Measurements from ENCODE around the gene PLXNB1. TPM values are rescaled to one million over a fixed set of nuclear protein-coding genes. Genes with fewer than 3 reads are reported as not detected.

Gene PLXNB1
- total and polyA plus RNA-seq, 2 of the 13 experiments (the other 11 are each of a cell fraction or from before 2014, with no cell fraction given) = 86.0 to 143 TPM

GRCh38 chr3:48428572-48429316 is 1.1 kb downstream of the PLXNB1 start (continued):
- TF ChIP-seq, protein P1, sequence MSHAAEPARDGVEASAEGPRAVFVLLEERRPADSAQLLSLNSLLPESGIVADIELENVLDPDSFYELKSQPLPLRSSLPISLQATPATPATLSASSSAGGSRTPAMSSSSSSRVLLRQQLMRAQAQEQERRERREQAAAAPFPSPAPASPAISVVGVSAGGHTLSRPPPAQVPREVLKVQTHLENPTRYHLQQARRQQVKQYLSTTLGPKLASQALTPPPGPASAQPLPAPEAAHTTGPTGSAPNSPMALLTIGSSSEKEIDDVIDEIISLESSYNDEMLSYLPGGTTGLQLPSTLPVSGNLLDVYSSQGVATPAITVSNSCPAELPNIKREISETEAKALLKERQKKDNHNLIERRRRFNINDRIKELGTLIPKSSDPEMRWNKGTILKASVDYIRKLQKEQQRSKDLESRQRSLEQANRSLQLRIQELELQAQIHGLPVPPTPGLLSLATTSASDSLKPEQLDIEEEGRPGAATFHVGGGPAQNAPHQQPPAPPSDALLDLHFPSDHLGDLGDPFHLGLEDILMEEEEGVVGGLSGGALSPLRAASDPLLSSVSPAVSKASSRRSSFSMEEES (CRISPR knock-in tag; IDR thresholded peaks at IDR 0.05) = no peak
- TF ChIP-seq, protein P2, sequence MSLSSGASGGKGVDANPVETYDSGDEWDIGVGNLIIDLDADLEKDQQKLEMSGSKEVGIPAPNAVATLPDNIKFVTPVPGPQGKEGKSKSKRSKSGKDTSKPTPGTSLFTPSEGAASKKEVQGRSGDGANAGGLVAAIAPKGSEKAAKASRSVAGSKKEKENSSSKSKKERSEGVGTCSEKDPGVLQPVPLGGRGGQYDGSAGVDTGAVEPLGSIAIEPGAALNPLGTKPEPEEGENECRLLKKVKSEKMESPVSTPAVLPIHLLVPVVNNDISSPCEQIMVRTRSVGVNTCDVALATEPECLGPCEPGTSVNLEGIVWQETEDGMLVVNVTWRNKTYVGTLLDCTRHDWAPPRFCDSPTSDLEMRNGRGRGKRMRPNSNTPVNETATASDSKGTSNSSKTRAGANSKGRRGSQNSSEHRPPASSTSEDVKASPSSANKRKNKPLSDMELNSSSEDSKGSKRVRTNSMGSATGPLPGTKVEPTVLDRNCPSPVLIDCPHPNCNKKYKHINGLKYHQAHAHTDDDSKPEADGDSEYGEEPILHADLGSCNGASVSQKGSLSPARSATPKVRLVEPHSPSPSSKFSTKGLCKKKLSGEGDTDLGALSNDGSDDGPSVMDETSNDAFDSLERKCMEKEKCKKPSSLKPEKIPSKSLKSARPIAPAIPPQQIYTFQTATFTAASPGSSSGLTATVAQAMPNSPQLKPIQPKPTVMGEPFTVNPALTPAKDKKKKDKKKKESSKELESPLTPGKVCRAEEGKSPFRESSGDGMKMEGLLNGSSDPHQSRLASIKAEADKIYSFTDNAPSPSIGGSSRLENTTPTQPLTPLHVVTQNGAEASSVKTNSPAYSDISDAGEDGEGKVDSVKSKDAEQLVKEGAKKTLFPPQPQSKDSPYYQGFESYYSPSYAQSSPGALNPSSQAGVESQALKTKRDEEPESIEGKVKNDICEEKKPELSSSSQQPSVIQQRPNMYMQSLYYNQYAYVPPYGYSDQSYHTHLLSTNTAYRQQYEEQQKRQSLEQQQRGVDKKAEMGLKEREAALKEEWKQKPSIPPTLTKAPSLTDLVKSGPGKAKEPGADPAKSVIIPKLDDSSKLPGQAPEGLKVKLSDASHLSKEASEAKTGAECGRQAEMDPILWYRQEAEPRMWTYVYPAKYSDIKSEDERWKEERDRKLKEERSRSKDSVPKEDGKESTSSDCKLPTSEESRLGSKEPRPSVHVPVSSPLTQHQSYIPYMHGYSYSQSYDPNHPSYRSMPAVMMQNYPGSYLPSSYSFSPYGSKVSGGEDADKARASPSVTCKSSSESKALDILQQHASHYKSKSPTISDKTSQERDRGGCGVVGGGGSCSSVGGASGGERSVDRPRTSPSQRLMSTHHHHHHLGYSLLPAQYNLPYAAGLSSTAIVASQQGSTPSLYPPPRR (CRISPR knock-in tag; IDR thresholded peaks at IDR 0.05; ENCODE audit: borderline replicate concordance) = peak; percentile 84
- TF ChIP-seq IKZF4 (CRISPR knock-in tag; IDR thresholded peaks at IDR 0.05; ENCODE audit: borderline replicate concordance, low read depth, not compliant biosample characterization) (no peak), CEBPG (CRISPR knock-in tag; IDR thresholded peaks at IDR 0.05) (no peak), EEA1 (CRISPR knock-in tag; IDR thresholded peaks at IDR 0.05; ENCODE audit: borderline replicate concordance) (0 out of 2 replicates have a peak, but pooled peaks have one; percentile 14), MYNN (CRISPR knock-in tag; IDR thresholded peaks at IDR 0.05; ENCODE audit: low read depth) (no peak), FOXK2 (IDR thresholded peaks at IDR 0.05) (no peak), SMARCE1 (IDR thresholded peaks at IDR 0.05; ENCODE audit: borderline replicate concordance) (no peak), ZNF782 (CRISPR knock-in tag; IDR thresholded peaks at IDR 0.05; ENCODE audit: borderline replicate concordance) (no peak), MIER3 (CRISPR knock-in tag; IDR thresholded peaks at IDR 0.05; ENCODE audit: borderline replicate concordance) (peak; percentile 61; the same call in 1 of the 2 replicates), ZBTB38 (CRISPR knock-in tag; IDR thresholded peaks at IDR 0.05) (peak; percentile 58; the same call in 1 of the 2 replicates), ZNF746 (CRISPR knock-in tag; IDR thresholded peaks at IDR 0.05) (peak; percentile 95), ZFP36L1 (CRISPR knock-in tag; IDR thresholded peaks at IDR 0.05) (0 out of 2 replicates have a peak, but pooled peaks have one; percentile 0), ZSCAN31 (CRISPR knock-in tag; IDR thresholded peaks at IDR 0.05; ENCODE audit: low read depth) (peak; percentile 45; the same call in 1 of the 2 replicates), IRF1 (CRISPR knock-in tag; IDR thresholded peaks at IDR 0.05; ENCODE audit: low read depth) (no peak), ZNF580 (CRISPR knock-in tag; IDR thresholded peaks at IDR 0.05; ENCODE audit: borderline replicate concordance, low read depth) (no peak), BORCS8-MEF2B (CRISPR knock-in tag; IDR thresholded peaks at IDR 0.05) (peak; percentile 38; the same call in 1 of the 2 replicates), DMAP1 (CRISPR knock-in tag; IDR thresholded peaks at IDR 0.05) (no peak; the same call in 1 of the 2 replicates)
- TF ChIP-seq, protein P3, sequence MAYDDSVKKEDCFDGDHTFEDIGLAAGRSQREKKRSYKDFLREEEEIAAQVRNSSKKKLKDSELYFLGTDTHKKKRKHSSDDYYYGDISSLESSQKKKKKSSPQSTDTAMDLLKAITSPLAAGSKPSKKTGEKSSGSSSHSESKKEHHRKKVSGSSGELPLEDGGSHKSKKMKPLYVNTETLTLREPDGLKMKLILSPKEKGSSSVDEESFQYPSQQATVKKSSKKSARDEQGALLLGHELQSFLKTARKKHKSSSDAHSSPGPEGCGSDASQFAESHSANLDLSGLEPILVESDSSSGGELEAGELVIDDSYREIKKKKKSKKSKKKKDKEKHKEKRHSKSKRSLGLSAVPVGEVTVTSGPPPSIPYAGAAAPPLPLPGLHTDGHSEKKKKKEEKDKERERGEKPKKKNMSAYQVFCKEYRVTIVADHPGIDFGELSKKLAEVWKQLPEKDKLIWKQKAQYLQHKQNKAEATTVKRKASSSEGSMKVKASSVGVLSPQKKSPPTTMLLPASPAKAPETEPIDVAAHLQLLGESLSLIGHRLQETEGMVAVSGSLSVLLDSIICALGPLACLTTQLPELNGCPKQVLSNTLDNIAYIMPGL (CRISPR knock-in tag; IDR thresholded peaks at IDR 0.05; ENCODE audit: borderline replicate concordance in 1 of 2, low read depth in 1 of 2) = 0 out of 4 replicates have a peak, but pooled peaks of 1 of the 2 experiments have one; percentile 38

All from HepG2 (cell line).